ENCODE measurements around the gene MAPRE2.

The MAPRE2 gene

GRCh38 chr18:35116784-35117318 lies 75.6 kb downstream of the MAPRE2 start:
- no peak overlapping the region for H2AFZ ChIP-seq (ENCODE audit: insufficient read depth, low read length, poor library complexity)
- H2BK12ac ChIP-seq (ENCODE audit: low read length): no peak overlapping the region
- no peaks in the 10 kb centered on the region for H3K27me3 ChIP-seq (ENCODE audit: insufficient read depth, low read length)
- no peak overlapping the region for H2BK5ac ChIP-seq (ENCODE audit: low read depth, low read length, poor library complexity)
- H4K12ac ChIP-seq (ENCODE audit: low read depth, low read length): no peak overlapping the region
- no peak for DNase-seq
- no peak overlapping the region for H3K27ac ChIP-seq (ENCODE audit: low read depth, low read length)
- H3K4me2 ChIP-seq (ENCODE audit: low read length): no peak overlapping the region
- no peak overlapping the region for H2BK120ac ChIP-seq (ENCODE audit: insufficient read depth, low read length, poor library complexity)
- no peak overlapping the region for H3K4ac ChIP-seq (ENCODE audit: low read depth, low read length)
- H3K9me3 ChIP-seq (ENCODE audit: insufficient read depth, low read depth, low read length): no peaks in the 10 kb centered on the region
- H4K8ac ChIP-seq (ENCODE audit: low read depth, low read length): no peak overlapping the region
- H4K91ac ChIP-seq (ENCODE audit: low read depth, low read length): no peak overlapping the region
- H2AK5ac ChIP-seq (ENCODE audit: low read length): no peak overlapping the region
- H3K14ac ChIP-seq (ENCODE audit: low read length): no peak overlapping the region
- H3K9ac ChIP-seq (ENCODE audit: low read length): no peak overlapping the region
- H3K18ac ChIP-seq (ENCODE audit: low read length): no peak overlapping the region
- H3K4me1 ChIP-seq (ENCODE audit: control insufficient read depth in 1 of 2, insufficient read depth in 2 of 2, low read length in 2 of 2): peaks cover 0 to 2% of the 10 kb centered on the region in 2 experiments
- H3K4me3 ChIP-seq (ENCODE audit: low read depth, low read length): no peak overlapping the region
- H3K36me3 ChIP-seq (ENCODE audit: control insufficient read depth in 1 of 2, insufficient read depth in 2 of 2, low read length in 2 of 2): no peaks in the 10 kb centered on the region
- no peaks in the 10 kb centered on the region for H3K79me2 ChIP-seq (ENCODE audit: control insufficient read depth, insufficient read depth, low read length, poor library complexity)
- H3K79me1 ChIP-seq (ENCODE audit: low read length): no peaks in the 10 kb centered on the region
- H3K23ac ChIP-seq (ENCODE audit: low read length): no peak overlapping the region
- WGBS (ENCODE audit: extremely low coverage, insufficient coverage, insufficient read length): no CpG with 5 or more reads among the region's 9 CpGs

GRCh38 chr18:35117372-35117771 lies 76.2 kb downstream of the MAPRE2 start:
- Histone ChIP-seq H2AK5ac (ENCODE audit: low read length) (no peak overlapping the region), H3K27me3 (ENCODE audit: insufficient read depth, low read length) (no peaks in the 10 kb centered on the region), H4K12ac (ENCODE audit: low read depth, low read length) (no peak overlapping the region), H2BK5ac (ENCODE audit: low read depth, low read length, poor library complexity) (no peak overlapping the region), H3K4me2 (ENCODE audit: low read length) (no peak overlapping the region), H4K91ac (ENCODE audit: low read depth, low read length) (no peak overlapping the region), H3K4me3 (ENCODE audit: low read depth, low read length) (no peak overlapping the region), H3K79me2 (ENCODE audit: control insufficient read depth, insufficient read depth, low read length, poor library complexity) (no peaks in the 10 kb centered on the region), H3K14ac (ENCODE audit: low read length) (no peak overlapping the region), H3K4ac (ENCODE audit: low read depth, low read length) (no peak overlapping the region), H2BK12ac (ENCODE audit: low read length) (no peak overlapping the region), H3K18ac (ENCODE audit: low read length) (no peak overlapping the region), H2BK120ac (ENCODE audit: insufficient read depth, low read length, poor library complexity) (no peak overlapping the region), H3K27ac (ENCODE audit: low read depth, low read length) (no peak overlapping the region), H3K4me1 (ENCODE audit: control insufficient read depth in 1 of 2, insufficient read depth in 2 of 2, low read length in 2 of 2) (peaks cover 0 to 2% of the 10 kb centered on the region in 2 experiments), H4K8ac (ENCODE audit: low read depth, low read length) (no peak overlapping the region), H3K36me3 (ENCODE audit: control insufficient read depth in 1 of 2, insufficient read depth in 2 of 2, low read length in 2 of 2) (no peaks in the 10 kb centered on the region), H3K79me1 (ENCODE audit: low read length) (no peaks in the 10 kb centered on the region), H2AFZ (ENCODE audit: insufficient read depth, low read length, poor library complexity) (no peak overlapping the region), H3K9ac (ENCODE audit: low read length) (no peak overlapping the region), H3K23ac (ENCODE audit: low read length) (peak overlapping the region; percentile 97), H3K9me3 (ENCODE audit: insufficient read depth, low read depth, low read length) (no peaks in the 10 kb centered on the region)
- DNase-seq: no peak
- WGBS (ENCODE audit: extremely low coverage, insufficient coverage, insufficient read length): no CpG with 5 or more reads among the region's 6 CpGs

- Histone ChIP-seq H3K4me2 (ENCODE audit: low read length) (no peak overlapping the region), H4K91ac (ENCODE audit: low read depth, low read length) (no peak overlapping the region), H3K79me1 (ENCODE audit: low read length) (no peaks in the 10 kb centered on the region), H2BK12ac (ENCODE audit: low read length) (no peak overlapping the region), H4K8ac (ENCODE audit: low read depth, low read length) (no peak overlapping the region), H2AK5ac (ENCODE audit: low read length) (no peak overlapping the region), H2BK120ac (ENCODE audit: insufficient read depth, low read length, poor library complexity) (no peak overlapping the region), H3K9ac (ENCODE audit: low read length) (no peak overlapping the region), H2BK5ac (ENCODE audit: low read depth, low read length, poor library complexity) (no peak overlapping the region), H3K27me3 (ENCODE audit: insufficient read depth, low read length) (no peaks in the 10 kb centered on the region), H3K4ac (ENCODE audit: low read depth, low read length) (no peak overlapping the region), H4K12ac (ENCODE audit: low read depth, low read length) (no peak overlapping the region), H3K9me3 (ENCODE audit: insufficient read depth, low read depth, low read length) (no peaks in the 10 kb centered on the region), H3K14ac (ENCODE audit: low read length) (no peak overlapping the region), H3K18ac (ENCODE audit: low read length) (no peak overlapping the region), H3K79me2 (ENCODE audit: control insufficient read depth, insufficient read depth, low read length, poor library complexity) (no peaks in the 10 kb centered on the region), H3K4me3 (ENCODE audit: low read depth, low read length) (no peak overlapping the region), H2AFZ (ENCODE audit: insufficient read depth, low read length, poor library complexity) (no peak overlapping the region), H3K23ac (ENCODE audit: low read length) (no peak overlapping the region), H3K4me1 (ENCODE audit: control insufficient read depth in 1 of 2, insufficient read depth in 2 of 2, low read length in 2 of 2) (peaks cover 0 to 2% of the 10 kb centered on the region in 2 experiments), H3K27ac (ENCODE audit: low read depth, low read length) (no peak overlapping the region), H3K36me3 (ENCODE audit: control insufficient read depth in 1 of 2, insufficient read depth in 2 of 2, low read length in 2 of 2) (no peaks in the 10 kb centered on the region)
- WGBS (ENCODE audit: extremely low coverage, insufficient coverage, insufficient read length): no CpG with 5 or more reads among the region's 7 CpGs
- DNase-seq: no peak
These were observed 76.8 kb downstream of the MAPRE2 start for GRCh38 chr18:35117951-35118411.

GRCh38 chr18:35118641-35119040 lies 77.4 kb downstream of the MAPRE2 start:
- H3K27ac ChIP-seq (ENCODE audit: low read depth, low read length): no peak overlapping the region
- H2BK12ac ChIP-seq (ENCODE audit: low read length): no peak overlapping the region
- H3K23ac ChIP-seq (ENCODE audit: low read length): no peak overlapping the region
- no peaks in the 10 kb centered on the region for H3K27me3 ChIP-seq (ENCODE audit: insufficient read depth, low read length)
- H3K79me1 ChIP-seq (ENCODE audit: low read length): no peaks in the 10 kb centered on the region
- H3K4me1 ChIP-seq (ENCODE audit: control insufficient read depth in 1 of 2, insufficient read depth in 2 of 2, low read length in 2 of 2): peaks cover 0 to 2% of the 10 kb centered on the region in 2 experiments
- H3K18ac ChIP-seq (ENCODE audit: low read length): peak overlapping the region; percentile 33
- no peak overlapping the region for H4K8ac ChIP-seq (ENCODE audit: low read depth, low read length)
- no peak overlapping the region for H3K4me2 ChIP-seq (ENCODE audit: low read length)
- no peak overlapping the region for H3K9ac ChIP-seq (ENCODE audit: low read length)
- H3K4me3 ChIP-seq (ENCODE audit: low read depth, low read length): no peak overlapping the region
- H2BK120ac ChIP-seq (ENCODE audit: insufficient read depth, low read length, poor library complexity): no peak overlapping the region
- no peak overlapping the region for H4K12ac ChIP-seq (ENCODE audit: low read depth, low read length)
- no peak for DNase-seq
- no peaks in the 10 kb centered on the region for H3K36me3 ChIP-seq (ENCODE audit: control insufficient read depth in 1 of 2, insufficient read depth in 2 of 2, low read length in 2 of 2)
- no peak overlapping the region for H3K4ac ChIP-seq (ENCODE audit: low read depth, low read length)
- no CpG with 5 or more reads among the region's 3 CpGs for WGBS (ENCODE audit: extremely low coverage, insufficient coverage, insufficient read length)
- H4K91ac ChIP-seq (ENCODE audit: low read depth, low read length): no peak overlapping the region
- H2AK5ac ChIP-seq (ENCODE audit: low read length): no peak overlapping the region
- H3K14ac ChIP-seq (ENCODE audit: low read length): no peak overlapping the region
- no peak overlapping the region for H2AFZ ChIP-seq (ENCODE audit: insufficient read depth, low read length, poor library complexity)
- H3K9me3 ChIP-seq (ENCODE audit: insufficient read depth, low read depth, low read length): no peaks in the 10 kb centered on the region
- H3K79me2 ChIP-seq (ENCODE audit: control insufficient read depth, insufficient read depth, low read length, poor library complexity): no peaks in the 10 kb centered on the region
- H2BK5ac ChIP-seq (ENCODE audit: low read depth, low read length, poor library complexity): no peak overlapping the region
